ENCODE measurements around the gene APRT.

APRT gene

GRCh38 chr16:88771294-88771772 is 40.4 kb downstream of the APRT start:
- DNase-seq, result no peak

GRCh38 chr16:88770461-88771293 is 41.1 kb downstream of the APRT start:
- no peak for DNase-seq

DNA sequence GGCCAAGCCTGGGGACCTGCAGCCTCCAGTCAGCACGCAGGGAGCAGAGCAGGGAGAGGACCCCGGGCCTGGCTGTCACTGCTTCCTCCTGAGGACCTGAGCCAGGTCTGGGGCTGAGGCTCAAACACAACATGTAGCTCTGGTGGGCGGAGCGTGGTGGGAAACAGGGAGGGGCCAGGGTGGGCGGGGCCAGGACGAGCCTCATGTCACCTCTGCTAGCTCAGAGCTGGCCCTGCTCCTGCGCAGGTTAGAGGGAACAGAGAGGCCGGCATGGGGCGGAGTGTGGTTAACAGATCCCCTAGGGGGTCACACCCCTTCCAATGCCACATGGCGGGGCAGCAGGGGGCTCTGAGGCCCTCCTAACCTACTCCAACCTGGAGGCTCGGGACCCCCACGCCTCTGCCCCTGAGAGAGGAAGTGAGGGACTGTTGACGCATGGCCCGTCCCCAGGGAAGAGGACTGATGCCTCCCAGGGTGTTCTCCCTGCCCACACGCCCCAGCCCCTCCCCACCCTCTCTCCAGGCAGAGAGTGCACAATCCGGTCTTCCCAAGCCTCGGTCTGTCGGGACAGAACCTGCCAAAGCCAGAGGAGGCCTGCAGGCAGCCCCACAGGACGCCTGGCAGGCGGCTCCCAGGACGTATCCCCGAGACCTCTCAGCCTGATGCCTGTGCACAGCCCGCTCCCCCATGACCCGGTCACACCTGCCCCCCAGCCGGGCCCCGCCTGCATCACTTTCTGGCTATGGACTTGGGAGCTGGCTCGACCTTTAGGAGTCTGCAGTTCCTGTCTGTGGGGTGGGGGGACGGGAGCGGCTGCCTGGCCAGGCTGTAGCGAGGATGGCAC is 41.9 kb downstream of the APRT start:
- no peak for DNase-seq

GRCh38 chr16:88768071-88768783 is 43.5 kb downstream of the APRT start:
- DNase-seq, result no peak

DNA sequence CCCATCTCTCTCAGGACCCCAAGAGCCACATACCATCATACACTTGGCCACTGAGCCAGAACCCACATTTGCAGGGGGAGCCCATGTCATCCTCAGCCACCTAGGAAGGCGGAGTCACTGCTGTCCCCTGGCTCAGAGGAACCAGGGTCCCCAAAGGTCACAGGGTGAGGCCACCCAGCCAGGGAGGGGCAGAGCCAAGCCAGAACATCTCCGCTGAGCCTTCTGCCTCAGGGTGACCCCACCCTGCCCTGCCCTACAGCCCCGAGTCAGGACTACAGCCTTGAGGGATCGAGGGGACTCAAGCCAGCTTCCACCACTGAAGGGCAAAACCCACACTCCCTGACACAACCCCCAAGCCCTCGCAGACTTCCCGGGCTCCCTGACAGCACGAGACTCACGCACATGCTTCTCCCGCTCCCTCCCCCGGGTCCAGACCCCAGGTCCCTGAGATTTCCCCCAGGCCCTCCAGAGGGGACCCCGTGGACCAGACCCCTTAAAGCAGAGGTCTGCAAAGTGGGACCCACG is 44.1 kb downstream of the APRT start:
- no peak for DNase-seq

- no peak for DNase-seq
These were observed 44.8 kb downstream of the APRT start for GRCh38 chr16:88766975-88767374.

GRCh38 chr16:88764913-88765349 is 46.8 kb downstream of the APRT start:
- no peak for DNase-seq

GRCh38 chr16:88764080-88764479 is 47.6 kb downstream of the APRT start:
- DNase-seq, result no peak

GRCh38 chr16:88763502-88764053 is 48.1 kb downstream of the APRT start:
- no peak for DNase-seq

DNA sequence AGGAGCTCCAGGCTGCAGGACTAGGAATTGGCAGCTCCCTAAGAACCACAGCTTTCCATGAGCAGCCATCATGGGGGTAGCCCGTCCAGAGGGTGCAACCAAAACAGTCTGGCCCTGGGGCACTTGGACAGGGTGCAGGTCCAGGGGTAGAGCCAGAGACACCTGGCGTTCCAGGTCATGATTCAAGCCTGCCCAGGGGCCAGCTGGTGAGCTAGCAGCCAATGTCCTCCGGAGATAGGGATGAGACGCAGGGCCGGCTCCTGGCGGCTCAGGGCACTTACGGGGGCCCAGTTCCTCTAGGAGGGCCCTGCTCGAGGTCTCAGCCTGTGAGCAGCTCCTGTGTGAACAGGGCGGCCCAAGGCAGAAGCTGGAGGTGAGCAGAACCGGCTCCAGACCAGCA is 48.8 kb downstream of the APRT start:
- DNase-seq, result no peak

DNA sequence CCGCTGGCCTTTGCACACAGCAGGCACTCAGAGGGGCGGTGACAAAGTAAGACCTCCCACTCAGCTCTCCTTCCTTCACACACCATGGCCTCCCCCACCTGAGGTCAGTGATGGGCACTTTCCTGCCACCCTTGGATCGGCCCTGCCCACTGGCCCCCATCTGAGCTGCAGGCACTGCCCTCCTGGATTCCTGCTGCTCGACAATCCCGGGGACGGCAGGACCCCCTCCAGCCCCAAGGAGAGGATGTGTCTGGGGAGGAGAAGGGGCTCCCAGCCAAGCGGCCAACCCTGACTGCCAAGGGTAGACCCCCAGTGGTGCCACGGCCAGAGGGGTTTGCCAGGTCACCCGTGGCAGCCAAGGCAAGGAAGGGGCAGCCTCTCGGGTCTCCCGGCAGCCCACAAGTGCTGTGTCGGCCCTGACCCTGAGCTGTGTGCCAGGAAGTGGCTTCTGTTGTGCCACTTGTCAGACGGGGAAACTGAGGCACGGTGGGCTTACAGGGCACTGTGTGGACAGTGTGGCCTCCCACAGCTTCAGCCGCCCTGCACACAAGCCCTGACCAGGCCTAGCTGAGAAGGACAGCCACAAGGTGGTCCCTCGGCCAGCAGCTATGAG is 49.4 kb downstream of the APRT start:
- no peak for DNase-seq

- DNase-seq, result no peak
These were observed 49.9 kb downstream of the APRT start for GRCh38 chr16:88761830-88762229.

DNA sequence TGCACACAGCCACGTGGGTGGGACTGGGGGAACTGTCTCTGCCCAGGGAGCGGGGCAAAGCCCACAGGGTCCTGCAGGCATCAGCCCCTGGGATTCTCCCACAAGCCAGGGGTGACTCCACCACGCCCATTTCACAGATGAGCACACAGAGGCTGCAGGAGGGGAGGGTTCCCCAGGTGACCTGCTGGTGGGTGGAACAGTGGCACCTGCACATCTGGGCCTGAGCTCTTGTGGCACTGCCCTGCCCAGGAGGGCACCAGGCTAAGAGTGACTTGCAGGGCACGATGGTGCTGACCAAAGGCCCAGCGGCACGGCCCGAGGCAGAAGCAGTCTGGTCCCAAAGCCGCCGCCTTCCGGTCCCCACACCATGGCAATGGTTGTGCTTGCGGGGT is 50.6 kb downstream of the APRT start:
- no peak for DNase-seq

GRCh38 chr16:88760424-88761142 is 51.1 kb downstream of the APRT start:
- no peak for DNase-seq

- no peak for DNase-seq
These were observed 51.8 kb downstream of the APRT start for GRCh38 chr16:88759976-88760350.

All from stimulated activated CD4-positive, alpha-beta T cell treated with anti-CD3 and anti-CD28 coated beads, Interleukin-12 subunit alpha, Interleukin-12 subunit beta, amount 100 ng/mL, for 4 hours (primary cell).